ENCODE data around the gene STX8. TPM values are rescaled to one million over a fixed set of nuclear protein-coding genes. Genes with fewer than 3 reads are reported as not detected.
A peak's percentile ranks its signal among the peaks of the same experiment; 100 is the strongest.

The STX8 gene
- total RNA-seq, 4 donors from 2014 or later = 22.0 to 67.3 (median 46.5) TPM

GRCh38 chr17:9239793-9240658 is 335.6 kb downstream of the STX8 start:
- TF ChIP-seq CTCF (IDR thresholded peaks at IDR 0.05) (no peak), POLR2A (IDR thresholded peaks at IDR 0.05) (peak; percentile 74 to 87)
- Histone ChIP-seq H3K4me1 (peaks cover 0 to 10% of the 10 kb centered on the region in 2 donors), H3K9me3 (no peaks in the 10 kb centered on the region), H3K4me3 (peak overlapping the region; percentile 29 to 50), H3K27ac (peak overlapping the region; percentile 97 to 98), H3K27me3 (no peaks in the 10 kb centered on the region), H3K36me3 (no peaks in the 10 kb centered on the region)
- intact Hi-C loops (cut with DNase I; ENCODE audit: low total_unique reads) = no loop called here
- DNase-seq = peak; percentile 82 to 83

- Histone ChIP-seq H3K9me3 (no peaks in the 10 kb centered on the region), H3K36me3 (no peaks in the 10 kb centered on the region), H3K4me1 (peaks cover 0 to 10% of the 10 kb centered on the region in 2 donors), H3K27me3 (no peaks in the 10 kb centered on the region), H3K4me3 (peak overlapping the region; percentile 23 to 41), H3K27ac (peak overlapping the region; percentile 86 to 97)
- TF ChIP-seq CTCF (IDR thresholded peaks at IDR 0.05) (no peak), POLR2A (IDR thresholded peaks at IDR 0.05) (no peak)
- intact Hi-C loops (cut with DNase I; ENCODE audit: low total_unique reads) = no loop called here
- DNase-seq = no peak
Observed at GRCh38 chr17:9239246-9239792, 336.3 kb downstream of the STX8 start.

DNA sequence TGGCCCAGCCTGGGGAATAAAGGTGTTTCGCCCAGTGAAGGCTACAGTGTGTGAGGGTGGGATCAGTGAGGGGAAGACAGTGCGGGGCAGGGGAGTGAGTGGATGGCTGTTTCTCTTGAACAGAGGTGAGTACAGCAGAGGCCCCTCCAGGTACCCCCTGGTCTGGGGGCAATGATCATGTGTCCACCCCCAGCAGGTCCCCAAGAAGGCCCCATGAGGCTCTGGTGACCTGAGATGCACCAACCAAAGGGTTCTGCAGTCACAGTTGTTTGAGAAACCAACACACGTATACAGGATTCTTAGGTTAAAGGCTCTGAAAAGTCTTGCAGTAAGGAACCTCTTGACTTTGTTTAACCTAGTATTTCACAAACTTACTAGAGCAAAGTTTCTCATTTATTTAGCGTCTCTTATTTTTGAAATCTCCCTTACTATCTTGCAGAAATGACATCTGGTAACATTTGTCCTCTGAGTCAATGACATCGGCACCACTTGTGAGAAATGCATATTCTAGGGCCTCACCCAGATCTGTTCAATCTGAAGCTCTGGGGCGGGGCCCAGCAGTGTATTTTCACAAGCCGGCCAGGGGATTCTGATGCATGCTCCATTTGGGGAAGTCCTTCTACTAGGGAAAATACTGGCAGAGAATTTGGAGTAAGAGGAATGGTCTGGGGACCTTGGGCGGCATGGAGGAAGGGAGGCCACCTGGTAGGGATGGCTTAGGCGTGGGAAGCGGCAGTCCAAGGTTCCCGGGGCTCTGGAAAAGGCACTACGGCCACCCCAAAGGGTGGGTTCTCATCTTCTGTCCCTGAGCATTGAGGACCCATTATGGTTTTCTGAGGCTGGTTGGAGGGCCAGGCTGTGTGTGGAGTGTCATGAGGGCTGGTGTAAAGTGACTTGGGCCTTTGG is 337.0 kb downstream of the STX8 start:
- no peak for DNase-seq
- TF ChIP-seq POLR2A (IDR thresholded peaks at IDR 0.05) (no peak), CTCF (IDR thresholded peaks at IDR 0.05) (no peak)
- intact Hi-C loops (cut with DNase I; ENCODE audit: low total_unique reads) = no loop called here
- Histone ChIP-seq H3K27ac (peak overlapping the region; percentile 86 to 97), H3K36me3 (no peaks in the 10 kb centered on the region), H3K27me3 (no peaks in the 10 kb centered on the region), H3K9me3 (no peaks in the 10 kb centered on the region), H3K4me3 (peak overlapping the region in 1 of 2 donors; percentile 41), H3K4me1 (peaks cover 0 to 10% of the 10 kb centered on the region in 2 donors)

DNA sequence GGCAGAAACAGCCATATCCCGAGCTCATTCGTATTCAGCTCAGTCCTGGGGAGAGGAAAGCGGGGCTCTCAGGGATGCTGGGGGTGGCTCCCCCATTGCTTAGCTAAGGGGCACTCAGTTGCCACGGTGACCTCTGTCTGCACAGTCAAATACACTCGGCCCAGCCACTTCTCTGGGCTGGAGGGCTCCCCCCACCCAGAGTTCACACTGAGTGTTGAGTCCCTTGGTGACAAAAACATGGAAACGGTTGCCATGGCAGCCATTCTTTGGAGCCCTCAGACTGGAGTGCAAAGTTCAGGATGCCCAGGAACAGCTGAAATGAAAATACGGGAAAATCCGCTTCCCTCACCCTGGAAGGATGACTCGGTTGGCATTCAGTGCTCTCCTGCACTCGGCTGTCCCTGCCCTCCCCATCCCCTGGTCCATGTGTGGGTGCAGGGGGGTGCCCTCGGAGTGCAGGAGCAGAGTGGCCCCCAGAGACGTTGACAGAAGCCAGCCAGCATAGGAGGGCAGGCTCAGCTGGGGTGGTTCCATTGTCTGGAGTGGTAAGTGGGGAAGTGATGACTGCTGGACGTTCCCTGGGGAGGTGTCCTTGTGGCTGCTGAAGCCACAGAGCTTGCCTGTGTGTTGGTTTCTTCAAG is 337.8 kb downstream of the STX8 start:
- Histone ChIP-seq H3K9me3 (no peaks in the 10 kb centered on the region), H3K27me3 (no peaks in the 10 kb centered on the region), H3K4me1 (peaks cover 0 to 10% of the 10 kb centered on the region in 2 donors), H3K4me3 (no peak overlapping the region), H3K36me3 (no peaks in the 10 kb centered on the region), H3K27ac (peak overlapping the region in 1 of 2 donors; percentile 86)
- DNase-seq = no peak
- no peak for TF ChIP-seq CTCF (IDR thresholded peaks at IDR 0.05)
- no peak for TF ChIP-seq POLR2A (IDR thresholded peaks at IDR 0.05)
- intact Hi-C loops (cut with DNase I; ENCODE audit: low total_unique reads) = no loop called here
